Tibial nerve (tissue), 4 donors: ENCODE measurements around the gene PDZD2. TPM values are rescaled to one million over a fixed set of nuclear protein-coding genes. Genes with fewer than 3 reads are reported as not detected.

Source experiments
- DNase-seq, 2 donors: peaks; one replicate each; pipeline ENCODE4 v3.0.0-alpha.2; 2019; ENCODE audit warnings: low spot score in 2 of 2
- H3K27ac ChIP-seq, 4 donors: fragments of 200-600 bp; sonication (generic) in 3 of 4; one replicate each; pipeline ENCODE4 v1.5.1; 2017 to 2019; ENCODE audit warnings: mild to moderate bottlenecking in 1 of 4
- H3K27me3 ChIP-seq, 2 donors: fragments of 200-600 bp; sonication (generic) in 1 of 2; one replicate each; pipeline versions ENCODE4 v1.5.1 to v1.6.0; 2017 to 2019
- H3K36me3 ChIP-seq, 3 donors: fragments of 200-600 bp; sonication (generic); one replicate each; pipeline ENCODE4 v1.5.1; 2018 to 2019
- H3K4me1 ChIP-seq, 4 donors: fragments of 200-600 bp; sonication (generic) in 3 of 4; one replicate each; pipeline ENCODE4 v1.5.1; 2017 to 2019
- H3K4me3 ChIP-seq, 4 donors: fragments of 200-600 bp; sonication (generic) in 3 of 4; one replicate each; pipeline ENCODE4 v1.5.1; 2017 to 2019; ENCODE audit warnings: mild to moderate bottlenecking in 1 of 4, moderate library complexity in 1 of 4
- H3K9me3 ChIP-seq, 4 donors: fragments of 200-600 bp; sonication (generic) in 3 of 4; one replicate each; pipeline ENCODE4 v1.5.1; 2017 to 2019
- EP300 ChIP-seq, 2 donors: sonication (generic); formaldehyde crosslinking; IDR thresholded peaks; one replicate each; pipeline ENCODE4 v1.6.1; 2017; ENCODE audit warnings: antibody characterized with exemption in 2 of 2, mild to moderate bottlenecking in 1 of 2
- POLR2A ChIP-seq, 2 donors: fragments of 450-650 bp; IDR thresholded peaks; one replicate each; pipeline ENCODE4 v1.6.1; 2017; ENCODE audit warnings: antibody characterized with exemption in 2 of 2, mild to moderate bottlenecking in 2 of 2, moderate library complexity in 2 of 2
- WGBS, 2 donors: methylation state at CpG; one replicate each; pipeline ENCODE4 v1.1.5; 2018; 5-methylcytosine and 5-hydroxymethylcytosine counted together
- total RNA-seq, 4 donors: library from RNA; depleted of rRNA; stranded (reverse); fragments of >200 nt; gene quantifications; one replicate each; pipeline ENCODE4 v1.1.0, GENCODE V29; 2016
- TF ChIP-seq, protein P1 (sequence below), 5 experiments: fragments of 200-600 bp in 3 of 5; fragments of 450-650 bp in 2 of 5; sonication (generic) in 3 of 5; IDR thresholded peaks; one replicate each; pipeline ENCODE4 v1.5.1; 2016 to 2019; ENCODE audit warnings: antibody characterized with exemption in 5 of 5, mild to moderate bottlenecking in 3 of 5, moderate library complexity in 2 of 5

PDZD2 gene
- total RNA-seq, 4 donors from 2014 or later: 102 to 153 (median 117) TPM

DNA sequence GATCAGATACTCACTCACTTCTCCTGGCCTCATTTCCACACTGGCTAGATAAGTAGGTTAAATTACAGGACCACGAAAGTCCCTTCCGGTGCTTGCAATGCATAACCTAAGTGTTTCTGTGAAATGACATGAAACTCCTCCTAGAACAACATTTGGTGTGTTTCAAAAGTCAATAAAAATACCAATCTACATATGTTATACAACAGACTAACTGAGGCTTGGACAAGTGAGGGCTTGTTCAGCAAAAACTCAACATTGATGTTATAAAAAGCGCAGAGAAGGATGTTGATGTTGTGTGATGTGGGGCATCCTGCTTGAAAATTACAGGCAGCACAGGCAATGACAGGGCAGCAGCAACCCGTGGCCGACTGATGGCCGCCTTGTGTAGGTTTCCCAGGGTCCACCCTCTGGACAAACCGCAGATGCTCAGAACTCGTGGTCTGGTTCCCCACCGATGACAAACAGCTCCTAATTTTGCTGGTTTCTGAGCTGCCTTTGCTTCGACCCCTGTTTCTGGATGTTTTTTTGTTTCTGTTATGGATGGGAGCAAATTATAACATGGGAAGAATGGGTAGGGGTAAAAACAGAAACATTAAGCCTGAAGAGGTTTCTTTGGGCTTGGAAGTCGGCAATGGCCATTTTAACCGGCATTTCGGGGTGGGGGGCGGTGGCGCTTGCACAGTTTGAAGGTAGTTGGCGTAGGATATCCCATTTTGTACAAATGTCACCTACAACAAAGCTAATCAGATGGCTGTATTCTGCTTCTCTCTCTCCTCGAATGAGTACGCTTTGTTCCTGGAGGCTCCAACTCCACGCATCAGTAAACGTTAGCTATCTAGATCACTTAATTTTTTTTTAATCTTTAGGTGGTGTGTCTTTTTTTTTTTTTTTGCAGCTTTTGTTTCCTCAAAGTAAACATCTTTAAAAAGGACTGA is 116.1 kb downstream of the PDZD2 start:
- H3K27me3 ChIP-seq: no peaks in the 10 kb centered on the region
- H3K9me3 ChIP-seq: no peaks in the 10 kb centered on the region
- H3K36me3 ChIP-seq: no peaks in the 10 kb centered on the region
- 86 to 88% methylated on average over 20 of the region's 20 CpGs for WGBS, 2 donors
- no peaks in the 10 kb centered on the region for H3K4me1 ChIP-seq
- no peak overlapping the region for H3K27ac ChIP-seq
- H3K4me3 ChIP-seq: no peak overlapping the region
- TF ChIP-seq POLR2A (IDR thresholded peaks at IDR 0.05): no peak
- no peak for TF ChIP-seq EP300 (IDR thresholded peaks at IDR 0.05)
- TF ChIP-seq, protein P1, sequence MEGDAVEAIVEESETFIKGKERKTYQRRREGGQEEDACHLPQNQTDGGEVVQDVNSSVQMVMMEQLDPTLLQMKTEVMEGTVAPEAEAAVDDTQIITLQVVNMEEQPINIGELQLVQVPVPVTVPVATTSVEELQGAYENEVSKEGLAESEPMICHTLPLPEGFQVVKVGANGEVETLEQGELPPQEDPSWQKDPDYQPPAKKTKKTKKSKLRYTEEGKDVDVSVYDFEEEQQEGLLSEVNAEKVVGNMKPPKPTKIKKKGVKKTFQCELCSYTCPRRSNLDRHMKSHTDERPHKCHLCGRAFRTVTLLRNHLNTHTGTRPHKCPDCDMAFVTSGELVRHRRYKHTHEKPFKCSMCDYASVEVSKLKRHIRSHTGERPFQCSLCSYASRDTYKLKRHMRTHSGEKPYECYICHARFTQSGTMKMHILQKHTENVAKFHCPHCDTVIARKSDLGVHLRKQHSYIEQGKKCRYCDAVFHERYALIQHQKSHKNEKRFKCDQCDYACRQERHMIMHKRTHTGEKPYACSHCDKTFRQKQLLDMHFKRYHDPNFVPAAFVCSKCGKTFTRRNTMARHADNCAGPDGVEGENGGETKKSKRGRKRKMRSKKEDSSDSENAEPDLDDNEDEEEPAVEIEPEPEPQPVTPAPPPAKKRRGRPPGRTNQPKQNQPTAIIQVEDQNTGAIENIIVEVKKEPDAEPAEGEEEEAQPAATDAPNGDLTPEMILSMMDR (IDR thresholded peaks at IDR 0.05): no peak
- no peak for DNase-seq

DNA sequence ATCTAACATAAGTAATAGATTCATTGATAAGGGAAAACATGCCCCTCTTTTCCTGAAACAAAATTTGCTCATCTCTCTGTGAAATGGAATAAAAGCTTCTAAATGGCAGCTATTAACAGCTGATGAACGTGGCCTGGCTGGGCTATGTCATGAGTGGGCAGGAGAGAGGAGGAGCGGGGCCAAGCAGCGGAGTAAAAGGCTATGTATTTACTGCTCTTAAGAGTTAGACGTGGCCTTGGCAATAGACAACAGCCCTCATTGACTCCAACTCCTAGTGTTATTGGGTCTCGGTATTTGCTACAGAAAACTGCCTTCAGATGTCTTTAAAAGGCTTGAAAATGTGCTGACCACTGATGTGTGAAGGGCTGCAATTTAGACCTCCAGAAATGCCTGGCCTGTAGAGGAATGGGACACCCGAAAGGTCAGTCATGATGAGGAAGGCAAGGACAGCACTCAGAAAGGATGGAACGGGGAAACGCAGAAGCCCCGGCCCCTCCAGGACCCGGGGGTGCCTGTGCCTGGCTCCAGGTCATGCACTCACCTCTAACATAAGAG is 116.8 kb downstream of the PDZD2 start:
- Histone ChIP-seq H3K36me3 (no peaks in the 10 kb centered on the region), H3K27me3 (no peaks in the 10 kb centered on the region), H3K4me3 (no peak overlapping the region), H3K27ac (no peak overlapping the region), H3K4me1 (no peaks in the 10 kb centered on the region), H3K9me3 (no peaks in the 10 kb centered on the region)
- 64 to 65% methylated on average over 10 of the region's 10 CpGs for WGBS, 2 donors
- no peak for DNase-seq
- TF ChIP-seq POLR2A (IDR thresholded peaks at IDR 0.05): no peak

DNA sequence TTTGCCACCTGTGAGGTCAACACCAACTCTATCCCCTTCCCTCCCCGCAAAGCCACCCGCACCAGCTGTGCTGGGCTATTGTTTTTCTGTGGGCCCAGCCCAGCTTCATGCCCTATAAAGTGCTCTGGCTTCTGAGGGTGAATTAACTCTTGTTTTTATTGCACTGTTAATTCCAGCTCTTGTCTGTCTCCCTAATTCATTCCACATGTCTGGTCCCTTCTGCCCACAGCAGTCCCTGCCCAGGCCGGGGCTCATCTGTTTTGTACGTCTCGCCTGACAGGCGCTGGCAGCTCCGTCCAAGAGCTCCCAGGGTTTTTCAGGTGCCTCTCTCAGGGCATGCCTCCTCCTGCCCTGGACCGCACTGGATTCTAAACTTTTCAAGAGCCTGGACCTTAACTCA is 118.9 kb downstream of the PDZD2 start:
- DNase-seq: no peak
- Histone ChIP-seq H3K9me3 (no peaks in the 10 kb centered on the region), H3K4me3 (no peak overlapping the region), H3K4me1 (no peaks in the 10 kb centered on the region), H3K27me3 (no peaks in the 10 kb centered on the region), H3K36me3 (no peaks in the 10 kb centered on the region), H3K27ac (no peak overlapping the region)
- TF ChIP-seq POLR2A (IDR thresholded peaks at IDR 0.05): no peak
- TF ChIP-seq, protein P1 (IDR thresholded peaks at IDR 0.05): no peak
- no peak for TF ChIP-seq EP300 (IDR thresholded peaks at IDR 0.05)
- 55 to 68% methylated on average over 8 of the region's 8 CpGs for WGBS, 2 donors

DNA sequence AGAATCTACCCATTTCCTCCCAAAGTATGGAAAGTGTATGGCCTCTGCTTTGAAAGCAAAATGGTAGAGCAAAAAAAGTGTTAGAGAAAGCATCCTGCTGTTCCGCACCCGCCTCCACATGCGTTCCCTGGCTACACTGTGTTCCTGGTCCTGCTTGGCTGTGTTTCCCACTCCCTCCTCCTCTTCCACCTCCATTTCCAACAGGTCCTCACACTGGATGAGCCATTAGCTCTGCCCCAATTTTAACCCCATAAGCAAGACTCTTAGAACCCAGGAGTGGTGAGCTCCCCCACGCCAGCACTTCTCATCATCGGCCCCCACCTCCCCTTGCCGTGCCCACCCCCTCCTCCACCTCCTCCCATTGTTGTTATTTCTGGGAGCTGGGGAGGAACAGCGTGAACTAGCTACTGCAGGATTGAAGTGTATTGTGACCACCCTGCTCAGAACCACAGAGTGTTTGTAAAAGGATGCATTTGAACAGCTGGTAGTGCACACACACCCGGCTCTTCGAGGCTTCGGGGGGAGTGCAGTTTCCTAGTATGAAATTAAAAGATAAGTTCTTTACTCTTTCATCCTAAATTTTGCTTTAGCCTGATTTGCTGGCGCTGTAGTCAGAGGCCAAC is 120.0 kb downstream of the PDZD2 start:
- no peak for DNase-seq
- no peak overlapping the region for H3K27ac ChIP-seq
- H3K4me1 ChIP-seq: no peaks in the 10 kb centered on the region
- no peaks in the 10 kb centered on the region for H3K9me3 ChIP-seq
- 66 to 69% methylated on average over 11 of the region's 11 CpGs for WGBS, 2 donors
- TF ChIP-seq EP300 (IDR thresholded peaks at IDR 0.05) (no peak), POLR2A (IDR thresholded peaks at IDR 0.05) (no peak)
- TF ChIP-seq, protein P1 (IDR thresholded peaks at IDR 0.05): no peak
- no peaks in the 10 kb centered on the region for H3K36me3 ChIP-seq
- H3K4me3 ChIP-seq: no peak overlapping the region
- H3K27me3 ChIP-seq: no peaks in the 10 kb centered on the region

DNA sequence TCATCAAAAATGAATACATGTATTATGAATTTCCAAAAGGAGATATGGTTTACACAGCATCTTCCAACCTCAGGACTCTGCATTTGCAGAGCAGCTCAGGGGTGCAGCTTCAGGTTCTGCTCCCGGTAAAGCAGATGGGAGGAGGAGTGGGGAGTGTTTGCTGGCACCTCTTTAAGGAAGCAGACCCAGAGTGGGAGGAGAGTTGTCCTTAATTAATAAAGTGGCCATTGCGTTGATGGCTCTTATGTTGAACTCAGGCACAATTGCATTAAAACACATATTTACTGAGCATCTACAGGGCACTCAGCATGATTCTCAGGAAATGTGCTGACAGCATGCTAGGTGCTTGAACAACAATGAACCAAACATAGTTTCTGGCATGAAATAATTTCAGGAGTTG is 121.0 kb downstream of the PDZD2 start:
- no peak for DNase-seq
- Histone ChIP-seq H3K27me3 (no peaks in the 10 kb centered on the region), H3K4me1 (no peaks in the 10 kb centered on the region), H3K27ac (no peak overlapping the region), H3K36me3 (no peaks in the 10 kb centered on the region), H3K4me3 (no peak overlapping the region), H3K9me3 (no peaks in the 10 kb centered on the region)
- no peak for TF ChIP-seq EP300 (IDR thresholded peaks at IDR 0.05)
- no peak for TF ChIP-seq POLR2A (IDR thresholded peaks at IDR 0.05)
- TF ChIP-seq, protein P1 (IDR thresholded peaks at IDR 0.05): no peak
- WGBS, 2 donors: 81 to 88% methylated on average over 2 of the region's 2 CpGs
